HEK293 (cell line): ENCODE measurements around the gene IMPACT.
A peak's percentile ranks its signal among the peaks of the same experiment; 100 is the strongest.

Source experiments
- CTCF ChIA-PET: fragments of 350-600 bp; formaldehyde crosslinking; extraction: SDS; loops from one replicate; lab custom pipeline; 2021; ENCODE audit warnings: antibody characterized with exemption; lab: Yijun Ruan, JAX
- POLR2A ChIA-PET: fragments of 300-600 bp; formaldehyde crosslinking; extraction: SDS; loops from one replicate; lab custom pipeline; 2020; ENCODE audit warnings: antibody characterized with exemption, inconsistent platforms; lab: Yijun Ruan, JAX
- H3K27ac ChIP-seq: fragments of 200-500 bp; sonication (Bioruptor generic); 2 replicates; pipeline ENCODE4 v1.5.1; 2014; ENCODE audit warnings: low read depth, low read length, control low read depth, inconsistent platforms; ENCODE audit errors: extremely low read depth
- H3K36me3 ChIP-seq, 2 experiments: fragments of 200-500 bp in 1 of 2; sonication (Bioruptor generic) in 1 of 2; 1 replicate in 1 of 2; 2 replicates in 1 of 2; pipeline ENCODE4 v1.5.1; 2014 to 2017; ENCODE audit warnings: inconsistent platforms in 2 of 2, low read length in 2 of 2; ENCODE audit not compliant: control insufficient read depth in 2 of 2, insufficient read depth in 1 of 2
- H3K4me1 ChIP-seq: fragments of 200-500 bp; sonication (Bioruptor generic); 2 replicates; pipeline ENCODE4 v1.5.1; 2014; ENCODE audit warnings: mild to moderate bottlenecking, low read length, inconsistent platforms; ENCODE audit not compliant: control insufficient read depth, insufficient read depth
- H3K4me3 ChIP-seq: 2 replicates; pipeline ENCODE4 v1.5.1; 2011; ENCODE audit warnings: low read depth, mild to moderate bottlenecking, control low read depth, low read length, moderate library complexity
- H3K9me3 ChIP-seq: fragments of 200-500 bp; sonication (Bioruptor generic); 2 replicates; pipeline ENCODE4 v1.5.1; 2014; ENCODE audit warnings: low read depth, low read length, inconsistent platforms; ENCODE audit not compliant: control insufficient read depth, insufficient read depth
- GLI2 ChIP-seq: fragments of 450-650 bp; formaldehyde crosslinking; IDR thresholded peaks from 2 replicates; pipeline ENCODE4; 2017; ENCODE audit warnings: missing biosample characterization, missing genetic modification characterization, low read depth, borderline replicate concordance
- GLIS1 ChIP-seq: fragments of 450-650 bp; formaldehyde crosslinking; IDR thresholded peaks from 2 replicates; pipeline ENCODE4 v1.5.1; 2016; ENCODE audit warnings: missing biosample characterization, missing genetic modification characterization
- GLIS2 ChIP-seq: fragments of 450-650 bp; formaldehyde crosslinking; IDR thresholded peaks from 2 replicates; pipeline ENCODE4 v1.5.1; 2016; ENCODE audit warnings: missing biosample characterization, missing genetic modification characterization
- HOXC10 ChIP-seq: sonication (generic); formaldehyde crosslinking; IDR thresholded peaks from 2 replicates; pipeline ENCODE4 v1.8.1; 2023; ENCODE audit warnings: mild to moderate bottlenecking, missing genetic modification reagents
- KLF1 ChIP-seq: fragments of 450-650 bp; formaldehyde crosslinking; IDR thresholded peaks from 2 replicates; pipeline ENCODE4 v1.5.1; 2016; ENCODE audit warnings: missing biosample characterization, missing genetic modification characterization
- KLF16 ChIP-seq: fragments of 450-650 bp; formaldehyde crosslinking; IDR thresholded peaks from 2 replicates; pipeline ENCODE4 v1.5.1; 2017; ENCODE audit warnings: missing biosample characterization, missing genetic modification characterization
- KLF17 ChIP-seq: fragments of 450-650 bp; formaldehyde crosslinking; IDR thresholded peaks from 2 replicates; pipeline ENCODE4 v1.5.1; 2016; ENCODE audit warnings: missing biosample characterization, missing genetic modification characterization
- KLF7 ChIP-seq: fragments of 450-650 bp; formaldehyde crosslinking; IDR thresholded peaks from 2 replicates; pipeline ENCODE4 v1.5.1; 2016; ENCODE audit warnings: missing biosample characterization, missing genetic modification characterization, borderline replicate concordance
- KLF8 ChIP-seq: fragments of 450-650 bp; formaldehyde crosslinking; IDR thresholded peaks from 2 replicates; pipeline ENCODE4 v1.5.1; 2016; ENCODE audit warnings: missing biosample characterization, missing genetic modification characterization
- KLF9 ChIP-seq: fragments of 450-650 bp; formaldehyde crosslinking; IDR thresholded peaks from 2 replicates; pipeline ENCODE4 v1.5.1; 2016; ENCODE audit warnings: missing biosample characterization, missing genetic modification characterization, low read depth
- SP7 ChIP-seq: fragments of 450-650 bp; formaldehyde crosslinking; IDR thresholded peaks from 2 replicates; pipeline ENCODE4 v1.5.1; 2016; ENCODE audit warnings: missing biosample characterization, missing genetic modification characterization
- ZBTB17 ChIP-seq: fragments of 450-650 bp; formaldehyde crosslinking; IDR thresholded peaks from 2 replicates; pipeline ENCODE4 v1.5.1; 2016; ENCODE audit warnings: missing biosample characterization, missing genetic modification characterization
- ZBTB20 ChIP-seq: fragments of 450-650 bp; formaldehyde crosslinking; IDR thresholded peaks from 2 replicates; pipeline ENCODE4 v1.5.1; 2016; ENCODE audit warnings: missing biosample characterization, missing genetic modification characterization
- ZBTB21 ChIP-seq: fragments of 450-650 bp; formaldehyde crosslinking; IDR thresholded peaks from 2 replicates; pipeline ENCODE4 v1.5.1; 2017; ENCODE audit warnings: missing biosample characterization, missing genetic modification characterization
- ZBTB7A ChIP-seq: fragments of 450-650 bp; formaldehyde crosslinking; IDR thresholded peaks from 2 replicates; pipeline ENCODE4 v1.5.1; 2016; ENCODE audit warnings: low read depth, missing biosample characterization, missing genetic modification characterization
- ZBTB8A ChIP-seq: fragments of 450-650 bp; formaldehyde crosslinking; IDR thresholded peaks from 2 replicates; pipeline ENCODE4 v1.5.1; 2016; ENCODE audit warnings: missing biosample characterization, missing genetic modification characterization
- ZIC2 ChIP-seq: fragments of 450-650 bp; formaldehyde crosslinking; IDR thresholded peaks from 2 replicates; pipeline ENCODE4 v1.5.1; 2016; ENCODE audit warnings: missing biosample characterization, missing genetic modification characterization
- ZNF202 ChIP-seq: fragments of 450-650 bp; formaldehyde crosslinking; IDR thresholded peaks from 2 replicates; pipeline ENCODE4 v1.5.1; 2016; ENCODE audit warnings: missing biosample characterization, missing genetic modification characterization, borderline replicate concordance
- ZNF354C ChIP-seq: fragments of 450-650 bp; formaldehyde crosslinking; IDR thresholded peaks from 2 replicates; pipeline ENCODE4 v1.5.1; 2016; ENCODE audit warnings: missing biosample characterization, missing genetic modification characterization, low read depth, borderline replicate concordance
- ZNF37A ChIP-seq: fragments of 450-650 bp; IDR thresholded peaks from 2 replicates; pipeline ENCODE4 v1.5.1; 2018; ENCODE audit warnings: missing biosample characterization, missing genetic modification characterization
- ZNF596 ChIP-seq: fragments of 450-650 bp; IDR thresholded peaks from 2 replicates; pipeline ENCODE4 v1.5.0; 2018; ENCODE audit warnings: missing biosample characterization, mild to moderate bottlenecking, missing genetic modification characterization, moderate library complexity
- ZNF600 ChIP-seq: fragments of 450-650 bp; formaldehyde crosslinking; IDR thresholded peaks from 2 replicates; pipeline ENCODE4 v1.5.1; 2016; ENCODE audit warnings: missing biosample characterization, missing genetic modification characterization
- ZNF610 ChIP-seq: fragments of 450-650 bp; formaldehyde crosslinking; IDR thresholded peaks from 2 replicates; pipeline ENCODE4 v1.5.1; 2016; ENCODE audit warnings: missing biosample characterization, missing genetic modification characterization, borderline replicate concordance
- ZNF629 ChIP-seq: fragments of 450-650 bp; formaldehyde crosslinking; IDR thresholded peaks from 2 replicates; pipeline ENCODE4 v1.5.1; 2017; ENCODE audit warnings: missing biosample characterization, missing genetic modification characterization
- ZNF785 ChIP-seq: fragments of 450-650 bp; formaldehyde crosslinking; IDR thresholded peaks from 2 replicates; pipeline ENCODE4 v1.5.1; 2016; ENCODE audit warnings: missing biosample characterization, missing genetic modification characterization
- ZSCAN16 ChIP-seq: fragments of 450-650 bp; formaldehyde crosslinking; IDR thresholded peaks from 2 replicates; pipeline ENCODE4 v1.5.1; 2016; ENCODE audit warnings: missing biosample characterization, missing genetic modification characterization
- TF ChIP-seq, protein P1 (sequence below): fragments of 450-650 bp; formaldehyde crosslinking; IDR thresholded peaks from 2 replicates; pipeline ENCODE4 v1.5.1; 2016; ENCODE audit warnings: missing biosample characterization, missing genetic modification characterization
- TF ChIP-seq, protein P2 (sequence below): fragments of 450-650 bp; formaldehyde crosslinking; IDR thresholded peaks from 2 replicates; pipeline ENCODE4 v1.5.1; 2017; ENCODE audit warnings: missing biosample characterization, missing genetic modification characterization
- TF ChIP-seq, protein P3 (sequence below): fragments of 450-650 bp; formaldehyde crosslinking; IDR thresholded peaks from 2 replicates; pipeline ENCODE4 v1.5.1; 2016; ENCODE audit warnings: missing biosample characterization, missing genetic modification characterization
- TF ChIP-seq, protein P4 (sequence below): fragments of 450-650 bp; formaldehyde crosslinking; IDR thresholded peaks from 2 replicates; pipeline ENCODE4 v1.5.1; 2016; ENCODE audit warnings: missing biosample characterization, missing genetic modification characterization

The IMPACT gene

GRCh38 chr18:24397694-24398368, 28.6 kb upstream of the IMPACT start, which contains the start of gene OSBPL1A:
Gene OSBPL1A (minus strand): TSS chr18:24397824. CDS start chr18:24377533, 20,291 bp downstream.
- ChIA-PET POLR2A (interaction anchor here (0.6 to 2.1 kb wide), 22 partner anchors 9 to 957 kb away, joined by 3 to 16 read pairs (median 4); partner anchors contain the start of genes CABYR and IMPACT), CTCF (interaction anchor here (0.6 to 1.5 kb wide), 7 partner anchors 11 to 538 kb away, joined by 3 to 9 read pairs (median 3); no protein-coding TSS in a partner anchor)
- peaks cover 12% of the 10 kb centered on the region for H3K4me1 ChIP-seq
- H3K36me3 ChIP-seq, result no peaks in the 10 kb centered on the region
- H3K4me3 ChIP-seq, result peak within 1 kb of the TSS; percentile 67
- H3K27ac ChIP-seq, result peak within 1 kb of the TSS; percentile 91
- no peaks in the 10 kb centered on the region for H3K9me3 ChIP-seq
- TF ChIP-seq ZNF785 (tag by site-specific recombination) (no peak), ZBTB17 (tag by site-specific recombination) (0 out of 2 replicates have a peak, but pooled peaks have one; percentile 5), ZNF600 (tag by site-specific recombination) (no peak), ZSCAN16 (tag by site-specific recombination) (no peak), SP7 (peak; percentile 63; the same call in 1 of the 2 replicates), GLIS1 (tag by site-specific recombination) (peak; percentile 83), KLF7 (tag by site-specific recombination) (peak; percentile 70; the same call in 1 of the 2 replicates), ZNF596 (no peak), ZNF354C (no peak), ZNF202 (tag by site-specific recombination) (no peak), KLF16 (peak; percentile 97), KLF1 (tag by site-specific recombination) (peak; percentile 100), ZBTB8A (tag by site-specific recombination) (peak; percentile 59; the same call in 1 of the 2 replicates), KLF17 (tag by site-specific recombination) (peak; percentile 75), KLF9 (peak; percentile 99), ZBTB20 (peak; percentile 38; the same call in 1 of the 2 replicates), HOXC10 (CRISPR knock-in tag) (0 out of 2 replicates have a peak, but pooled peaks have one; percentile 65), ZNF629 (tag by site-specific recombination) (no peak), ZBTB7A (tag by site-specific recombination) (peak; percentile 84), ZIC2 (tag by site-specific recombination) (peak; percentile 47), GLIS2 (tag by site-specific recombination) (peak; percentile 98), KLF8 (peak; percentile 94), ZBTB21 (tag by site-specific recombination) (no peak), GLI2 (tag by site-specific recombination) (no peak), ZNF37A (tag by site-specific recombination) (no peak), ZNF610 (tag by site-specific recombination) (0 out of 2 replicates have a peak, but pooled peaks have one; percentile 2)
- TF ChIP-seq, protein P1, sequence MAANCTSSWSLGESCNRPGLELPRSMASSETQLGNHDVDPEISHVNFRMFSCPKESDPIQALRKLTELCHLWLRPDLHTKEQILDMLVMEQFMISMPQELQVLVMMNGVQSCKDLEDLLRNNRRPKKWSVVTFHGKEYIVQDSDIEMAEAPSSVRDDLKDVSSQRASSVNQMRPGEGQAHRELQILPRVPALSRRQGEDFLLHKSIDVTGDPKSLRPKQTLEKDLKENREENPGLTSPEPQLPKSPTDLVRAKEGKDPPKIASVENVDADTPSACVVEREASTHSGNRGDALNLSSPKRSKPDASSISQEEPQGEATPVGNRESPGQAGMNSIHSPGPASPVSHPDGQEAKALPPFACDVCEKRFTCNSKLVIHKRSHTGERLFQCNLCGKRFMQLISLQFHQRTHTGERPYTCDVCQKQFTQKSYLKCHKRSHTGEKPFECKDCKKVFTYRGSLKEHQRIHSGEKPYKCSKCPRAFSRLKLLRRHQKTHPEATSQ (tag by site-specific recombination), result 0 out of 2 replicates have a peak, but pooled peaks have one; percentile 37
- TF ChIP-seq, protein P2, sequence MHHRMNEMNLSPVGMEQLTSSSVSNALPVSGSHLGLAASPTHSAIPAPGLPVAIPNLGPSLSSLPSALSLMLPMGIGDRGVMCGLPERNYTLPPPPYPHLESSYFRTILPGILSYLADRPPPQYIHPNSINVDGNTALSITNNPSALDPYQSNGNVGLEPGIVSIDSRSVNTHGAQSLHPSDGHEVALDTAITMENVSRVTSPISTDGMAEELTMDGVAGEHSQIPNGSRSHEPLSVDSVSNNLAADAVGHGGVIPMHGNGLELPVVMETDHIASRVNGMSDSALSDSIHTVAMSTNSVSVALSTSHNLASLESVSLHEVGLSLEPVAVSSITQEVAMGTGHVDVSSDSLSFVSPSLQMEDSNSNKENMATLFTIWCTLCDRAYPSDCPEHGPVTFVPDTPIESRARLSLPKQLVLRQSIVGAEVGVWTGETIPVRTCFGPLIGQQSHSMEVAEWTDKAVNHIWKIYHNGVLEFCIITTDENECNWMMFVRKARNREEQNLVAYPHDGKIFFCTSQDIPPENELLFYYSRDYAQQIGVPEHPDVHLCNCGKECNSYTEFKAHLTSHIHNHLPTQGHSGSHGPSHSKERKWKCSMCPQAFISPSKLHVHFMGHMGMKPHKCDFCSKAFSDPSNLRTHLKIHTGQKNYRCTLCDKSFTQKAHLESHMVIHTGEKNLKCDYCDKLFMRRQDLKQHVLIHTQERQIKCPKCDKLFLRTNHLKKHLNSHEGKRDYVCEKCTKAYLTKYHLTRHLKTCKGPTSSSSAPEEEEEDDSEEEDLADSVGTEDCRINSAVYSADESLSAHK (tag by site-specific recombination), result 0 out of 2 replicates have a peak, but pooled peaks have one; percentile 34
- TF ChIP-seq, protein P3, sequence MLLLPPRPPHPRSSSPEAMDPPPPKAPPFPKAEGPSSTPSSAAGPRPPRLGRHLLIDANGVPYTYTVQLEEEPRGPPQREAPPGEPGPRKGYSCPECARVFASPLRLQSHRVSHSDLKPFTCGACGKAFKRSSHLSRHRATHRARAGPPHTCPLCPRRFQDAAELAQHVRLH (tag by site-specific recombination), result no peak
- TF ChIP-seq, protein P4, sequence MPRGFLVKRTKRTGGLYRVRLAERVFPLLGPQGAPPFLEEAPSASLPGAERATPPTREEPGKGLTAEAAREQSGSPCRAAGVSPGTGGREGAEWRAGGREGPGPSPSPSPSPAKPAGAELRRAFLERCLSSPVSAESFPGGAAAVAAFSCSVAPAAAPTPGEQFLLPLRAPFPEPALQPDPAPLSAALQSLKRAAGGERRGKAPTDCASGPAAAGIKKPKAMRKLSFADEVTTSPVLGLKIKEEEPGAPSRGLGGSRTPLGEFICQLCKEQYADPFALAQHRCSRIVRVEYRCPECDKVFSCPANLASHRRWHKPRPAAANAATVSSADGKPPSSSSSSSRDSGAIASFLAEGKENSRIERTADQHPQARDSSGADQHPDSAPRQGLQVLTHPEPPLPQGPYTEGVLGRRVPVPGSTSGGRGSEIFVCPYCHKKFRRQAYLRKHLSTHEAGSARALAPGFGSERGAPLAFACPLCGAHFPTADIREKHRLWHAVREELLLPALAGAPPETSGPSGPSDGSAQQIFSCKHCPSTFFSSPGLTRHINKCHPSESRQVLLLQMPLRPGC, result 0 out of 2 replicates have a peak, but pooled peaks have one; percentile 16
